GM12878 (cell line): ENCODE measurements around the gene CCDC134. TPM values are rescaled to one million over a fixed set of nuclear protein-coding genes. Genes with fewer than 3 reads are reported as not detected.

Experiments
- BMI1 ChIP-seq: fragments of 450-650 bp; IDR thresholded peaks from 2 replicates; pipeline ENCODE4 v1.6.1; 2016; ENCODE audit warnings: mild to moderate bottlenecking, moderate library complexity, borderline replicate concordance
- BRCA1 ChIP-seq: IDR thresholded peaks from 2 replicates; pipeline ENCODE4 v1.6.1; 2011; ENCODE audit warnings: low read depth, low read length, improper control_type of control experiment
- EGR1 ChIP-seq, 2 experiments: IDR thresholded peaks; 1 replicate in 1 of 2; 2 replicates in 1 of 2; pipeline ENCODE4 v1.6.1; 2011 to 2012; ENCODE audit warnings: low read depth in 2 of 2, low read length in 2 of 2, borderline replicate concordance in 1 of 2, mild to moderate bottlenecking in 1 of 2, moderate library complexity in 1 of 2
- EP300 ChIP-seq, 2 experiments: fragments of 150-350 bp in 1 of 2; IDR thresholded peaks; 2 replicates each; pipeline ENCODE4 v1.6.1; 2011 to 2012; ENCODE audit warnings: low read depth in 2 of 2, low read length in 2 of 2, borderline replicate concordance in 1 of 2, improper control_type of control experiment in 1 of 2, inconsistent platforms in 1 of 2; ENCODE audit not compliant: control insufficient read depth in 1 of 2
- FOXK2 ChIP-seq: fragments of 450-650 bp; IDR thresholded peaks from 2 replicates; pipeline ENCODE4 v1.6.1; 2017; ENCODE audit warnings: mild to moderate bottlenecking, moderate library complexity
- IKZF1 ChIP-seq: fragments of 450-650 bp; conservative IDR thresholded peaks from 2 replicates; pipeline ENCODE4 v1.6.1; 2017; ENCODE audit warnings: antibody characterized with exemption, mild to moderate bottlenecking
- IRF4 ChIP-seq: IDR thresholded peaks from 2 replicates; pipeline ENCODE4 v1.6.1; 2011; ENCODE audit warnings: low read depth, low read length
- MTA3 ChIP-seq: IDR thresholded peaks from 2 replicates; pipeline ENCODE4 v1.6.1; 2012; ENCODE audit warnings: low read length, inconsistent platforms, borderline replicate concordance
- PML ChIP-seq: IDR thresholded peaks from 2 replicates; pipeline ENCODE4 v1.6.1; 2012; ENCODE audit warnings: low read length, inconsistent platforms
- POU2F2 ChIP-seq: IDR thresholded peaks from 3 replicates; pipeline ENCODE4 v1.6.1; 2011; ENCODE audit warnings: low read depth, mild to moderate bottlenecking, low read length, borderline replicate concordance
- RAD21 ChIP-seq: IDR thresholded peaks from 2 replicates; pipeline ENCODE4 v1.6.1; 2011; ENCODE audit warnings: mild to moderate bottlenecking, low read depth, low read length, moderate library complexity; ENCODE audit not compliant: insufficient read depth
- SP1 ChIP-seq: IDR thresholded peaks from one replicate; pipeline ENCODE4 v1.6.1; 2011; ENCODE audit warnings: low read depth, low read length
- TBL1XR1 ChIP-seq: IDR thresholded peaks from 2 replicates; pipeline ENCODE4 v1.6.1; 2012; ENCODE audit warnings: low read depth, low read length, improper control_type of control experiment
- TCF12 ChIP-seq: IDR thresholded peaks from 2 replicates; pipeline ENCODE4 v1.6.1; 2011; ENCODE audit warnings: low read depth, mild to moderate bottlenecking, low read length
- WRNIP1 ChIP-seq: IDR thresholded peaks from 2 replicates; pipeline ENCODE4 v1.6.1; 2011; ENCODE audit warnings: low read depth, low read length, improper control_type of control experiment, borderline replicate concordance
- ZNF622 ChIP-seq: fragments of 450-650 bp; IDR thresholded peaks from 2 replicates; pipeline ENCODE4 v1.6.1; 2017; ENCODE audit warnings: mild to moderate bottlenecking, inconsistent platforms
- polyA plus RNA-seq, 11 experiments: library from polyadenylated mRNA; depleted of rRNA in 4 of 11; unstranded in 6 of 11; stranded (reverse) in 5 of 11; fragments of >200 nt; fragmentation: Nextera tagmentation in 4 of 11; fragmentation: Illumina TruSeq in 1 of 11; extraction: Ambion mirVana in 4 of 11; extraction: Trizol in 1 of 11; gene quantifications; 1 replicate in 1 of 11; 2 replicates in 10 of 11; pipeline versions ENCODE4 v1.2.1 to v1.2.3, GENCODE V29; 2011 to 2016; ENCODE audit warnings: inconsistent platforms in 2 of 11, missing spikeins in 2 of 11, low read depth in 1 of 11
- total RNA-seq, 4 experiments: library from RNA; depleted of rRNA in 3 of 4; stranded (reverse); fragments of >200 nt in 3 of 4; fragmentation: Illumina TruSeq in 1 of 4; extraction: Trizol in 1 of 4; gene quantifications; 2 replicates each; pipeline versions ENCODE4 v1.2.1 to v1.2.3, GENCODE V29; 2013 to 2021
- TF ChIP-seq, protein P1 (sequence below): fragments of 150-350 bp; IDR thresholded peaks from 2 replicates; pipeline ENCODE4 v1.6.1; 2016; ENCODE audit warnings: low read depth, low read length
- TF ChIP-seq, protein P2 (sequence below): fragments of 450-650 bp; IDR thresholded peaks from 2 replicates; pipeline ENCODE4 v1.6.1; 2017; ENCODE audit warnings: mild to moderate bottlenecking, moderate library complexity
- TF ChIP-seq, protein P3 (sequence below): IDR thresholded peaks from 2 replicates; pipeline ENCODE4 v1.6.1; 2011; ENCODE audit warnings: mild to moderate bottlenecking, low read depth, low read length, moderate library complexity; ENCODE audit not compliant: insufficient replicate concordance

The CCDC134 gene
- total and polyA plus RNA-seq, 10 of the 15 experiments (the other 5 are each of a cell fraction or from before 2014, with no cell fraction given): 0.35 to 19.3 (median 11.8) TPM

DNA sequence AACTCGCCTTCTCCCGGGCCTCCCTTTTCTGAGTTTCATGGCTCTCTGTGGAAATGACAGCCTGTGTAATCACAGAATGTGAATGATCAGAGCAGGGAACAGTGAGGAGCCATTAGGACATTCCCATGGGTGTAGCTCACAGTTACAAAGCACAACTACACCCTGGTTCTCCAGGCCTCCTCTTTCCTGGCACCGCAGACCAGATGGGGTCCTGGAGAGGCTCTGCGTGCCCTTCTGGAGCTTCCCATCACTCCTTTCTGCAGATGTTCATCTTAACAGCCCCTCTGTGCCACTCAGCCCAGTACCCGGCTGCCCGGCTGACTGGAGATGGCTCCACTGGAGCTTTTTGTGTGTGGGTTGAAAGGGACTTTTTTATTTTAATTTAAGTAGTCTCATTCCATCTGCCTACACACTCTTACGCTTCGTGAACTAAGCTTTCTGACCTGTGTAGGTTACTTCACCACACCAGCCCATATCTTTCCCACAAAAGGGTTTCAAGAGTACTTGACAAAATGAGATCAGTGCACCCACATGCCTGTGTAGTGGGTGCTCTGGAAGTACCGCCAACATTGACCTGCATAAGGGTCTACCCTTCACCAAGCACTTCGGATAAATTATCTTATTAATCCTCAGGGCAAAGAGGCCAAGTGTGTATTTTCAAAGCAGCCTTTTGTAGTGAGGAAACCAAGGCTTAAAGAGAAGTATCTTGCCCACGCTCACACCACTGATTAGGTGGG, 62.2 kb downstream of the CCDC134 start (continued):
- TF ChIP-seq TCF12: no peak
- TF ChIP-seq, protein P1, sequence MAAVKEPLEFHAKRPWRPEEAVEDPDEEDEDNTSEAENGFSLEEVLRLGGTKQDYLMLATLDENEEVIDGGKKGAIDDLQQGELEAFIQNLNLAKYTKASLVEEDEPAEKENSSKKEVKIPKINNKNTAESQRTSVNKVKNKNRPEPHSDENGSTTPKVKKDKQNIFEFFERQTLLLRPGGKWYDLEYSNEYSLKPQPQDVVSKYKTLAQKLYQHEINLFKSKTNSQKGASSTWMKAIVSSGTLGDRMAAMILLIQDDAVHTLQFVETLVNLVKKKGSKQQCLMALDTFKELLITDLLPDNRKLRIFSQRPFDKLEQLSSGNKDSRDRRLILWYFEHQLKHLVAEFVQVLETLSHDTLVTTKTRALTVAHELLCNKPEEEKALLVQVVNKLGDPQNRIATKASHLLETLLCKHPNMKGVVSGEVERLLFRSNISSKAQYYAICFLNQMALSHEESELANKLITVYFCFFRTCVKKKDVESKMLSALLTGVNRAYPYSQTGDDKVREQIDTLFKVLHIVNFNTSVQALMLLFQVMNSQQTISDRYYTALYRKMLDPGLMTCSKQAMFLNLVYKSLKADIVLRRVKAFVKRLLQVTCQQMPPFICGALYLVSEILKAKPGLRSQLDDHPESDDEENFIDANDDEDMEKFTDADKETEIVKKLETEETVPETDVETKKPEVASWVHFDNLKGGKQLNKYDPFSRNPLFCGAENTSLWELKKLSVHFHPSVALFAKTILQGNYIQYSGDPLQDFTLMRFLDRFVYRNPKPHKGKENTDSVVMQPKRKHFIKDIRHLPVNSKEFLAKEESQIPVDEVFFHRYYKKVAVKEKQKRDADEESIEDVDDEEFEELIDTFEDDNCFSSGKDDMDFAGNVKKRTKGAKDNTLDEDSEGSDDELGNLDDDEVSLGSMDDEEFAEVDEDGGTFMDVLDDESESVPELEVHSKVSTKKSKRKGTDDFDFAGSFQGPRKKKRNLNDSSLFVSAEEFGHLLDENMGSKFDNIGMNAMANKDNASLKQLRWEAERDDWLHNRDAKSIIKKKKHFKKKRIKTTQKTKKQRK: no peak
- peak; percentile 40; the same call in 1 of the 3 replicates for TF ChIP-seq POU2F2
- TF ChIP-seq, protein P2, sequence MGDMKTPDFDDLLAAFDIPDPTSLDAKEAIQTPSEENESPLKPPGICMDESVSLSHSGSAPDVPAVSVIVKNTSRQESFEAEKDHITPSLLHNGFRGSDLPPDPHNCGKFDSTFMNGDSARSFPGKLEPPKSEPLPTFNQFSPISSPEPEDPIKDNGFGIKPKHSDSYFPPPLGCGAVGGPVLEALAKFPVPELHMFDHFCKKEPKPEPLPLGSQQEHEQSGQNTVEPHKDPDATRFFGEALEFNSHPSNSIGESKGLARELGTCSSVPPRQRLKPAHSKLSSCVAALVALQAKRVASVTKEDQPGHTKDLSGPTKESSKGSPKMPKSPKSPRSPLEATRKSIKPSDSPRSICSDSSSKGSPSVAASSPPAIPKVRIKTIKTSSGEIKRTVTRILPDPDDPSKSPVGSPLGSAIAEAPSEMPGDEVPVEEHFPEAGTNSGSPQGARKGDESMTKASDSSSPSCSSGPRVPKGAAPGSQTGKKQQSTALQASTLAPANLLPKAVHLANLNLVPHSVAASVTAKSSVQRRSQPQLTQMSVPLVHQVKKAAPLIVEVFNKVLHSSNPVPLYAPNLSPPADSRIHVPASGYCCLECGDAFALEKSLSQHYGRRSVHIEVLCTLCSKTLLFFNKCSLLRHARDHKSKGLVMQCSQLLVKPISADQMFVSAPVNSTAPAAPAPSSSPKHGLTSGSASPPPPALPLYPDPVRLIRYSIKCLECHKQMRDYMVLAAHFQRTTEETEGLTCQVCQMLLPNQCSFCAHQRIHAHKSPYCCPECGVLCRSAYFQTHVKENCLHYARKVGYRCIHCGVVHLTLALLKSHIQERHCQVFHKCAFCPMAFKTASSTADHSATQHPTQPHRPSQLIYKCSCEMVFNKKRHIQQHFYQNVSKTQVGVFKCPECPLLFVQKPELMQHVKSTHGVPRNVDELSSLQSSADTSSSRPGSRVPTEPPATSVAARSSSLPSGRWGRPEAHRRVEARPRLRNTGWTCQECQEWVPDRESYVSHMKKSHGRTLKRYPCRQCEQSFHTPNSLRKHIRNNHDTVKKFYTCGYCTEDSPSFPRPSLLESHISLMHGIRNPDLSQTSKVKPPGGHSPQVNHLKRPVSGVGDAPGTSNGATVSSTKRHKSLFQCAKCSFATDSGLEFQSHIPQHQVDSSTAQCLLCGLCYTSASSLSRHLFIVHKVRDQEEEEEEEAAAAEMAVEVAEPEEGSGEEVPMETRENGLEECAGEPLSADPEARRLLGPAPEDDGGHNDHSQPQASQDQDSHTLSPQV: no peak
- peak; percentile 76 for TF ChIP-seq IKZF1
- TF ChIP-seq TBL1XR1: peak; percentile 21; the same call in 1 of the 2 replicates
- no peak; the same call in 1 of the 2 replicates for TF ChIP-seq RAD21
- TF ChIP-seq BMI1: no peak
- TF ChIP-seq MTA3: peak; percentile 68; the same call in 1 of the 2 replicates
- no peak for TF ChIP-seq WRNIP1
- no peak; the same call in 1 of the 2 replicates for TF ChIP-seq IRF4
- no peak for TF ChIP-seq BRCA1
- TF ChIP-seq, protein P3, sequence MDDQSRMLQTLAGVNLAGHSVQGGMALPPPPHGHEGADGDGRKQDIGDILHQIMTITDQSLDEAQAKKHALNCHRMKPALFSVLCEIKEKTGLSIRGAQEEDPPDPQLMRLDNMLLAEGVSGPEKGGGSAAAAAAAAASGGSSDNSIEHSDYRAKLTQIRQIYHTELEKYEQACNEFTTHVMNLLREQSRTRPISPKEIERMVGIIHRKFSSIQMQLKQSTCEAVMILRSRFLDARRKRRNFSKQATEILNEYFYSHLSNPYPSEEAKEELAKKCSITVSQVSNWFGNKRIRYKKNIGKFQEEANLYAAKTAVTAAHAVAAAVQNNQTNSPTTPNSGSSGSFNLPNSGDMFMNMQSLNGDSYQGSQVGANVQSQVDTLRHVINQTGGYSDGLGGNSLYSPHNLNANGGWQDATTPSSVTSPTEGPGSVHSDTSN: peak; percentile 29
- no peak for TF ChIP-seq PML
- TF ChIP-seq EGR1 (IDR thresholded peaks at IDR 0.05; ENCODE audit: borderline replicate concordance in 1 of 2, low read depth in 2 of 2, low read length in 2 of 2): no peak
- peak in 1 of 2 experiments; percentile 14; a peak in 1 of 4 replicates for TF ChIP-seq EP300 (IDR thresholded peaks at IDR 0.05; ENCODE audit: borderline replicate concordance in 1 of 2, control insufficient read depth in 1 of 2, low read depth in 2 of 2, low read length in 2 of 2)
- no peak for TF ChIP-seq FOXK2
- no peak for TF ChIP-seq ZNF622
- no peak for TF ChIP-seq SP1
